Keratinocyte (primary cell): ENCODE measurements around the gene RER1. TPM values are rescaled to one million over a fixed set of nuclear protein-coding genes. Genes with fewer than 3 reads are reported as not detected.

Experiments used
- DNase-seq: peaks from one replicate; pipeline ENCODE4 v3.0.0-alpha.2; 2011; ENCODE audit warnings: low read depth, missing footprints, low spot score
- FAIRE-seq: peaks from 2 replicates; lab custom pipeline; 2011; peaks lifted over from hg19 to GRCh38; lab: Jason Lieb, UNC
- H2AFZ ChIP-seq: 2 replicates; pipeline ENCODE4 v1.6.0; 2012; ENCODE audit warnings: low read length, control low read depth, inconsistent platforms; ENCODE audit not compliant: control insufficient read depth
- H3K27ac ChIP-seq: 2 replicates; pipeline ENCODE4 v1.5.1; 2011; ENCODE audit warnings: low read length; ENCODE audit not compliant: control insufficient read depth, insufficient read depth
- H3K27me3 ChIP-seq: 3 replicates; pipeline ENCODE4 v1.6.0; 2011; ENCODE audit warnings: low read length; ENCODE audit not compliant: control insufficient read depth, insufficient read depth; ENCODE audit errors: extremely low read depth
- H3K36me3 ChIP-seq, 2 experiments: 2 replicates in 1 of 2; 3 replicates in 1 of 2; pipeline ENCODE4 v1.5.1; 2011; ENCODE audit warnings: low read length in 2 of 2, mild to moderate bottlenecking in 1 of 2; ENCODE audit not compliant: control insufficient read depth in 2 of 2, insufficient read depth in 2 of 2; ENCODE audit errors: extremely low read depth in 1 of 2
- H3K4me1 ChIP-seq: 3 replicates; pipeline ENCODE4 v1.5.1; 2011; ENCODE audit warnings: low read length; ENCODE audit not compliant: control insufficient read depth, insufficient read depth; ENCODE audit errors: extremely low read depth
- H3K4me2 ChIP-seq: 3 replicates; pipeline ENCODE4 v1.6.0; 2011; ENCODE audit warnings: low read depth, low read length; ENCODE audit not compliant: control insufficient read depth, insufficient read depth; ENCODE audit errors: extremely low read depth
- H3K4me3 ChIP-seq, 3 experiments: fragments of 200-600 bp in 1 of 3; sonication (generic) in 1 of 3; 2 replicates in 2 of 3; 3 replicates in 1 of 3; pipeline ENCODE4 v1.5.1; 2011 to 2016; ENCODE audit warnings: low read length in 3 of 3, mild to moderate bottlenecking in 3 of 3, control low read depth in 2 of 3, inconsistent platforms in 1 of 3, low read depth in 1 of 3, mixed read lengths in 1 of 3, mixed run types in 1 of 3, moderate library complexity in 1 of 3; ENCODE audit not compliant: control insufficient read depth in 2 of 3, insufficient read depth in 2 of 3; ENCODE audit errors: extremely low read depth in 1 of 3
- H3K79me2 ChIP-seq: 2 replicates; pipeline ENCODE4 v1.6.0; 2012; ENCODE audit warnings: low read length; ENCODE audit not compliant: control insufficient read depth, insufficient read depth
- H3K9ac ChIP-seq: 3 replicates; pipeline ENCODE4 v1.6.0; 2011; ENCODE audit warnings: low read length; ENCODE audit not compliant: control insufficient read depth, insufficient read depth; ENCODE audit errors: extremely low read depth
- H3K9me1 ChIP-seq: 3 replicates; pipeline ENCODE4 v1.6.0; 2011; ENCODE audit warnings: low read length; ENCODE audit not compliant: control insufficient read depth, insufficient read depth; ENCODE audit errors: extremely low read depth
- H3K9me3 ChIP-seq: 2 replicates; pipeline ENCODE4 v1.5.1; 2012; ENCODE audit warnings: low read depth, low read length; ENCODE audit not compliant: control insufficient read depth
- H4K20me1 ChIP-seq: 3 replicates; pipeline ENCODE4 v1.6.0; 2011; ENCODE audit warnings: low read length; ENCODE audit not compliant: control insufficient read depth, insufficient read depth; ENCODE audit errors: extremely low read depth
- EZH2 ChIP-seq: IDR thresholded peaks from one replicate; pipeline ENCODE4 v1.6.1; 2012; ENCODE audit warnings: inconsistent platforms, mild to moderate bottlenecking, low read length, moderate library complexity
- dilution Hi-C: fragments of 300-500 bp; cut with MboI; formaldehyde crosslinking; loops from one replicate; pipeline ENCODE4 v1.7.0; 2020; ENCODE audit warnings: low sequenced_read_pairs; ENCODE audit not compliant: extremely low pct_ligation_motif_present
- polyA plus RNA-seq, 5 experiments: library from polyadenylated mRNA; depleted of rRNA in 3 of 5; stranded (reverse) in 3 of 5; stranded (forward) in 1 of 5; unstranded in 1 of 5; fragments of >200 nt; gene quantifications; 1 replicate in 1 of 5; 2 replicates in 3 of 5; 3 replicates in 1 of 5; pipeline versions ENCODE4 v1.2.1 to v1.2.3, GENCODE V29; 2011 to 2012; ENCODE audit warnings: missing spikeins in 2 of 5, low read depth in 1 of 5, low replicate concordance in 1 of 5
- TF ChIP-seq, protein P1 (sequence below), 3 experiments: IDR thresholded peaks in 1 of 3; conservative IDR thresholded peaks in 1 of 3; optimal IDR thresholded peaks in 1 of 3; 2 replicates in 2 of 3; 3 replicates in 1 of 3; pipeline versions ENCODE3 to v1.5.1; 2011; ENCODE audit warnings: low read length in 3 of 3, mild to moderate bottlenecking in 3 of 3, moderate library complexity in 2 of 3, control low read depth in 1 of 3, inconsistent platforms in 1 of 3; ENCODE audit not compliant: insufficient read depth in 2 of 3; ENCODE audit errors: extremely low read depth in 1 of 3

The RER1 gene
- polyA plus RNA-seq, 1 donor (not counting 4 experiments of a cell fraction or from before 2014, with no cell fraction given), result 297 TPM

- peaks cover 24% of the 10 kb centered on the region for H4K20me1 ChIP-seq
- DNase-seq (no peak), FAIRE-seq (no peak)
- peak overlapping the region; percentile 97 for H3K4me2 ChIP-seq
- dilution Hi-C loops, result no loop called here
- H3K27me3 ChIP-seq, result no peaks in the 10 kb centered on the region
- H3K9ac ChIP-seq, result peak overlapping the region; percentile 19
- H3K79me2 ChIP-seq, result peaks cover 78% of the 10 kb centered on the region
- peak overlapping the region; percentile 18 for H3K27ac ChIP-seq
- peaks cover 2% of the 10 kb centered on the region for H3K9me3 ChIP-seq
- H3K4me3 ChIP-seq, result peak overlapping the region; percentile 41 to 79 (median 62)
- no peak overlapping the region for H2AFZ ChIP-seq
- no peaks in the 10 kb centered on the region for H3K9me1 ChIP-seq
- no peak for TF ChIP-seq EZH2
- TF ChIP-seq, protein P1, sequence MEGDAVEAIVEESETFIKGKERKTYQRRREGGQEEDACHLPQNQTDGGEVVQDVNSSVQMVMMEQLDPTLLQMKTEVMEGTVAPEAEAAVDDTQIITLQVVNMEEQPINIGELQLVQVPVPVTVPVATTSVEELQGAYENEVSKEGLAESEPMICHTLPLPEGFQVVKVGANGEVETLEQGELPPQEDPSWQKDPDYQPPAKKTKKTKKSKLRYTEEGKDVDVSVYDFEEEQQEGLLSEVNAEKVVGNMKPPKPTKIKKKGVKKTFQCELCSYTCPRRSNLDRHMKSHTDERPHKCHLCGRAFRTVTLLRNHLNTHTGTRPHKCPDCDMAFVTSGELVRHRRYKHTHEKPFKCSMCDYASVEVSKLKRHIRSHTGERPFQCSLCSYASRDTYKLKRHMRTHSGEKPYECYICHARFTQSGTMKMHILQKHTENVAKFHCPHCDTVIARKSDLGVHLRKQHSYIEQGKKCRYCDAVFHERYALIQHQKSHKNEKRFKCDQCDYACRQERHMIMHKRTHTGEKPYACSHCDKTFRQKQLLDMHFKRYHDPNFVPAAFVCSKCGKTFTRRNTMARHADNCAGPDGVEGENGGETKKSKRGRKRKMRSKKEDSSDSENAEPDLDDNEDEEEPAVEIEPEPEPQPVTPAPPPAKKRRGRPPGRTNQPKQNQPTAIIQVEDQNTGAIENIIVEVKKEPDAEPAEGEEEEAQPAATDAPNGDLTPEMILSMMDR (optimal IDR thresholded peaks at IDR 0.05 in 1 of 3, IDR thresholded peaks at IDR 0.05 in 1 of 3, conservative IDR thresholded peaks at IDR 0.05 in 1 of 3; ENCODE audit: extremely low read depth in 1 of 3, insufficient read depth in 2 of 3, low read length in 3 of 3), result no peak
- H3K36me3 ChIP-seq, result peaks cover 12 to 41% of the 10 kb centered on the region in 2 experiments
- H3K4me1 ChIP-seq, result peaks cover 45% of the 10 kb centered on the region
Observed at GRCh38 chr1:2430592-2430973, 38.9 kb downstream of the RER1 start.

DNA sequence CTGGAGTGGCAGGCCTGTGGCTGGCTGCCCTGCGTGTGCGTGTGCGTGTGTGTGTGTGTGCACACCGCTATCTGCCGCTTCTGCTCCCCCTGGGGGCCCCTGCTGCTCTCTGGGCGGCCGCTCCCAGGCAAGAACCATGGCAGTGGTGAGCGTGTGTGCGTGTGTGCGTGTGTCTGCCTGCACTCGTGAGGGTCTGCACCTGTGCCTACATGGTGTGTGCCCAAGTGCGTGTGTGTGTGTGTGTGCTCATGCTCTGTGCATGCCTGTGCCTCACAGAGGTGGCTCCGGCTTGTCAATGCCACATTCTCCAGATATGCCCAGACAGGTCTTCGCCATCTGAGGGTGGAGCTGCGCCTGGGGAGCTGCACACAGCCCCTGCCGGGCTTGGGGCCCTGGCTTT, 39.5 kb downstream of the RER1 start:
- TF ChIP-seq EZH2, result no peak
- TF ChIP-seq, protein P1 (optimal IDR thresholded peaks at IDR 0.05 in 1 of 3, IDR thresholded peaks at IDR 0.05 in 1 of 3, conservative IDR thresholded peaks at IDR 0.05 in 1 of 3; ENCODE audit: extremely low read depth in 1 of 3, insufficient read depth in 2 of 3, low read length in 3 of 3), result no peak
- Histone ChIP-seq H3K4me3 (peak overlapping the region; percentile 41 to 79 (median 62)), H3K4me2 (peak overlapping the region; percentile 97), H3K79me2 (peaks cover 83% of the 10 kb centered on the region), H3K27ac (peak overlapping the region; percentile 18), H3K36me3 (peaks cover 12 to 41% of the 10 kb centered on the region in 2 experiments), H2AFZ (no peak overlapping the region), H3K27me3 (no peaks in the 10 kb centered on the region), H3K4me1 (peaks cover 45% of the 10 kb centered on the region), H3K9me3 (peaks cover 2% of the 10 kb centered on the region), H3K9me1 (no peaks in the 10 kb centered on the region), H3K9ac (peak overlapping the region; percentile 19), H4K20me1 (peaks cover 26% of the 10 kb centered on the region)
- dilution Hi-C loops, result no loop called here
- FAIRE-seq, result peak; percentile 71
- no peak for DNase-seq
